AG09319 (cell line): ENCODE measurements around the gene FAM118B.

Source experiments
- DNase-seq: peaks from one replicate; pipeline ENCODE4 v3.0.0-alpha.2; 2010; ENCODE audit warnings: low read depth; ENCODE audit errors: extremely low read depth
- CTCF ChIP-seq: IDR thresholded peaks from 2 replicates; pipeline ENCODE4 v1.5.1; 2011; ENCODE audit warnings: low read depth, mild to moderate bottlenecking, inconsistent platforms, low read length, moderate library complexity

FAM118B gene

DNA sequence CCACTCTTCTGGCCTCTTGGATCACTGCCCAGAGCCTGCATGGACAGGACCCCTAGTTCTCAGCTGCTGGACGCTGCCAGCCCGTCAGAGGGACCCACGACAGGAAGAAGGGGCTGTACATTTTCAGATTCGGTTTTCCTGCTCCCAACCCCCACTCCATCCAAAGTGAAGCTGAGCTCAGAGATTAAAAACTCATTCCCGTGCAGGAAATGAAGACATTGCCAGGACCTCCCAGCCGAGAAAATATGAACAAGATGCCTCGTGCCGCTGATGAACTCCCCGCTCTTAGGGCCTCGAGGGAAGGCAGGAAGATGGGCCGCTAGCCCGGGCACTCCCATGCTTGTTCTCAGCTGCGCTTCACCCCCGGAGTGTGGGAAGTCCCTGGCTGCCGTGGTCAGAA, 36.2 kb upstream of the FAM118B start:
- DNase-seq: no peak
- no peak for TF ChIP-seq CTCF

DNA sequence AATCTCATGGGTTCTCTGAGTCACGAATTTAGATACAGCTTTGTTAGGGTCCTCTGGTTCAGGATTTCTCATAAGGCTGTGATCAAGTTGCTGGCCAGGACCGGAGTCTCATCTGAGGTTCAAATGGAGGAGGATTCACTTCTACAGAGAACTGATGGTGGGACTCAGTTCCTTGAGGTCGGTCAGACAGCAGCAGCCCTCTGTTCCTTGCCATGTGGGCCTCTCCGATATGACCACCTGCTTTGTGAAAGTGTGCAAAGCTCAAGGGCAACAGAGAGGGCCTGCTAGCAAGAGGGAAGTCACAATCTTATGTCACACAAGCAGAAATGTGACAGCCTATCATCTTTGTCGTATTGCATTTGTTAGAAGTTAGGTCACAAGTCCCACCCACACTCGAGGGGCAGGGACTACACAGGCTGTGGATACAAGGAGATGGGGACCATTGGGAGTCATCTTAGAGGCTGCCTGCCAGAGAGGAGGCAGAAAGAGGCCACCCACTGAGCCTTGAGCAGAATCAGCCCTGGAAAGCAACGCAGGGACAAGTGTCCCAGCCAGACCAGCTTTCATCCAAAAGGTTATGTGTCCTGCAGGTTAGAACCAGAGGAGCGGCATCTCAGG, 34.6 kb upstream of the FAM118B start:
- TF ChIP-seq CTCF: no peak
- no peak for DNase-seq

- no peak for DNase-seq
- TF ChIP-seq CTCF: no peak
These were observed 29.4 kb upstream of the FAM118B start for GRCh38 chr11:126181939-126182730.

DNA sequence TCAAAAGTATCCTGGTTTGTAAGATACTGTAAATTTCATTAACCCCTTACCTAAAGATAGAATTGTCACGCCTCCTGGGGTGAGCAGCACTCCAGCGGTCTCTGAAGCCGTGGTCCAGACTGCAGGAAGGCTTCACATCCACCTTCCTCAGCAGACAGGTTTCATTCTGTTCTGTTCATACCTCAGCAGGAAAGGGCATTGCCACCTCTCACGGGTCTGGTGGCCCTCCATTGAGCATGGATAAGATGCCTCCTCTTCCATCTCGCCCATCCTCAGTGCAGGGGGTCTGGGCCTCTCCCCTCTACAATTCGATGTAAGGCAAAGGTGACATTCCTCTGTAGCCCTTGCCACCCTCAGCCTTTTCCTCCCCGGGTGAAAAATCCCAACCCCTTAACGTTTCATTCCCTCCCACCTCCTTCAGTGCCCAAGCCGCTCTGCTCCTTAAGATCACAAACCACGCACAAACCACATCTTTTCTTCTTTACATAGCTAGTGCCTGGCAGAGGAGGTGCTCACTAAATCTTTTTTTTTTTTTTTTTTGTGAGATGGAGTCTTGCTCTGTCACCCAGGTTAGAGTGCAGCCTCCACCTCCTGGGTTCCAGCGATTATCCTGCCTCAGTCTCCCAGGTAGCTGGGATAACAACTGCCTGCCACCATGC, 28.7 kb upstream of the FAM118B start:
- DNase-seq: no peak
- TF ChIP-seq CTCF: no peak

GRCh38 chr11:126185259-126186024, 26.1 kb upstream of the FAM118B start:
- DNase-seq: no peak
- TF ChIP-seq CTCF: no peak

GRCh38 chr11:126186025-126186698, 25.4 kb upstream of the FAM118B start:
- DNase-seq: no peak
- TF ChIP-seq CTCF: no peak
